Keratinocyte (primary cell): ENCODE measurements around the gene PLXNB2. TPM values are rescaled to one million over a fixed set of nuclear protein-coding genes. Genes with fewer than 3 reads are reported as not detected.

Experiments
- DNase-seq: peaks from one replicate; pipeline ENCODE4 v3.0.0-alpha.2; 2011; ENCODE audit warnings: low read depth, missing footprints, low spot score
- FAIRE-seq: peaks from 2 replicates; lab custom pipeline; 2011; peaks lifted over from hg19 to GRCh38; lab: Jason Lieb, UNC
- H2AFZ ChIP-seq: 2 replicates; pipeline ENCODE4 v1.6.0; 2012; ENCODE audit warnings: low read length, control low read depth, inconsistent platforms; ENCODE audit not compliant: control insufficient read depth
- H3K27ac ChIP-seq: 2 replicates; pipeline ENCODE4 v1.5.1; 2011; ENCODE audit warnings: low read length; ENCODE audit not compliant: control insufficient read depth, insufficient read depth
- H3K27me3 ChIP-seq: 3 replicates; pipeline ENCODE4 v1.6.0; 2011; ENCODE audit warnings: low read length; ENCODE audit not compliant: control insufficient read depth, insufficient read depth; ENCODE audit errors: extremely low read depth
- H3K36me3 ChIP-seq, 2 experiments: 2 replicates in 1 of 2; 3 replicates in 1 of 2; pipeline ENCODE4 v1.5.1; 2011; ENCODE audit warnings: low read length in 2 of 2, mild to moderate bottlenecking in 1 of 2; ENCODE audit not compliant: control insufficient read depth in 2 of 2, insufficient read depth in 2 of 2; ENCODE audit errors: extremely low read depth in 1 of 2
- H3K4me1 ChIP-seq: 3 replicates; pipeline ENCODE4 v1.5.1; 2011; ENCODE audit warnings: low read length; ENCODE audit not compliant: control insufficient read depth, insufficient read depth; ENCODE audit errors: extremely low read depth
- H3K4me2 ChIP-seq: 3 replicates; pipeline ENCODE4 v1.6.0; 2011; ENCODE audit warnings: low read depth, low read length; ENCODE audit not compliant: control insufficient read depth, insufficient read depth; ENCODE audit errors: extremely low read depth
- H3K4me3 ChIP-seq, 3 experiments: fragments of 200-600 bp in 1 of 3; sonication (generic) in 1 of 3; 2 replicates in 2 of 3; 3 replicates in 1 of 3; pipeline ENCODE4 v1.5.1; 2011 to 2016; ENCODE audit warnings: low read length in 3 of 3, mild to moderate bottlenecking in 3 of 3, control low read depth in 2 of 3, inconsistent platforms in 1 of 3, low read depth in 1 of 3, mixed read lengths in 1 of 3, mixed run types in 1 of 3, moderate library complexity in 1 of 3; ENCODE audit not compliant: control insufficient read depth in 2 of 3, insufficient read depth in 2 of 3; ENCODE audit errors: extremely low read depth in 1 of 3
- H3K79me2 ChIP-seq: 2 replicates; pipeline ENCODE4 v1.6.0; 2012; ENCODE audit warnings: low read length; ENCODE audit not compliant: control insufficient read depth, insufficient read depth
- H3K9ac ChIP-seq: 3 replicates; pipeline ENCODE4 v1.6.0; 2011; ENCODE audit warnings: low read length; ENCODE audit not compliant: control insufficient read depth, insufficient read depth; ENCODE audit errors: extremely low read depth
- H3K9me1 ChIP-seq: 3 replicates; pipeline ENCODE4 v1.6.0; 2011; ENCODE audit warnings: low read length; ENCODE audit not compliant: control insufficient read depth, insufficient read depth; ENCODE audit errors: extremely low read depth
- H3K9me3 ChIP-seq: 2 replicates; pipeline ENCODE4 v1.5.1; 2012; ENCODE audit warnings: low read depth, low read length; ENCODE audit not compliant: control insufficient read depth
- H4K20me1 ChIP-seq: 3 replicates; pipeline ENCODE4 v1.6.0; 2011; ENCODE audit warnings: low read length; ENCODE audit not compliant: control insufficient read depth, insufficient read depth; ENCODE audit errors: extremely low read depth
- CTCF ChIP-seq, 3 experiments: IDR thresholded peaks in 1 of 3; conservative IDR thresholded peaks in 1 of 3; optimal IDR thresholded peaks in 1 of 3; 2 replicates in 2 of 3; 3 replicates in 1 of 3; pipeline versions ENCODE3 to v1.5.1; 2011; ENCODE audit warnings: low read length in 3 of 3, mild to moderate bottlenecking in 3 of 3, moderate library complexity in 2 of 3, control low read depth in 1 of 3, inconsistent platforms in 1 of 3; ENCODE audit not compliant: insufficient read depth in 2 of 3; ENCODE audit errors: extremely low read depth in 1 of 3
- EZH2 ChIP-seq: IDR thresholded peaks from one replicate; pipeline ENCODE4 v1.6.1; 2012; ENCODE audit warnings: inconsistent platforms, mild to moderate bottlenecking, low read length, moderate library complexity
- dilution Hi-C: fragments of 300-500 bp; cut with MboI; formaldehyde crosslinking; loops from one replicate; pipeline ENCODE4 v1.7.0; 2020; ENCODE audit warnings: low sequenced_read_pairs; ENCODE audit not compliant: extremely low pct_ligation_motif_present
- polyA plus RNA-seq, 5 experiments: library from polyadenylated mRNA; depleted of rRNA in 3 of 5; stranded (reverse) in 3 of 5; stranded (forward) in 1 of 5; unstranded in 1 of 5; fragments of >200 nt; gene quantifications; 1 replicate in 1 of 5; 2 replicates in 3 of 5; 3 replicates in 1 of 5; pipeline versions ENCODE4 v1.2.1 to v1.2.3, GENCODE V29; 2011 to 2012; ENCODE audit warnings: missing spikeins in 2 of 5, low read depth in 1 of 5, low replicate concordance in 1 of 5

Gene PLXNB2
- polyA plus RNA-seq, 1 donor (not counting 4 experiments of a cell fraction or from before 2014, with no cell fraction given): 44.3 TPM

DNA sequence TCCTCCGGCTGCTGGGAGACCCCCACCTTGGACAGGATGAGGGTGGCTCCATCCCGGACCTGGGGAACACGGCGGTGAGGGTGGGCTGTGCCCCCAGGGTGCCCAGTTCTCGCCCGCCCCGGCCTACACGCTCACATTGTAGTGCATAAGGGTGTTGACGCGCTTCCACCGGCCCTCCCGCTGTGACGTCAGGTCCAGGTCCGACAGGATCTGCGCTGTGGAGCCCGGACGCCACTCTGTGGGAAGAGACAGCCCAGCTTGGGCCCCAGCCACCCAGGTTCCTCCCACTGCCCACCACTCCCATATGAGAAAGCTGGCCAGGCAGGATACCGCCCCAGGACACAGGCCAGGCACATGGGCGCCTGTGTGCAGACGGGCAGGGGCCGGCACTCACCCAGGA lies 29.0 kb downstream of the PLXNB2 start:
- Histone ChIP-seq H4K20me1 (peaks cover 3% of the 10 kb centered on the region), H3K27ac (no peak overlapping the region)
- no peak for FAIRE-seq

DNA sequence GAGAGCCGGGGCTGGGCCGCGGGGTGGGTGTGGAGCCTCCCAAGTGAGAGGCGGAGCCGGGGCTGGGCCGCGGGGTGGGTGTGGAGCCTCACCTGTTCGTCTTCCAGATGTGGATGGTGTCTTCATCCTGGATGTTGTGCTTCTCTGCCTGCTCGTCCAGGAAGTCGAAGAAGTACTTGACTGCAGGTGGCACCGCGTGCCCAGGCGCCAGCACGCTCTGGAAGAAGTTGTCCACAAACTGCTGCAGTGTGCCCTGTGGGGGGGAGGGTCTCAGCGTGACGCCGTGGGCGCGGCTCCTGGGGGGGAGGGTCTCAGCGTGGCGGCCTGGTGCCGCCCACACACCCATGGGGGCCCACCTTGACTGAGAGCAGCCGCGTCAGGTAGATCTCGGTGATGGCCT lies 29.7 kb downstream of the PLXNB2 start:
- Histone ChIP-seq H3K36me3 (peaks cover 38 to 46% of the 10 kb centered on the region in 2 experiments), H3K4me1 (peaks cover 13% of the 10 kb centered on the region), H3K79me2 (peaks cover 9% of the 10 kb centered on the region), H3K4me3 (no peak overlapping the region), H3K27me3 (no peaks in the 10 kb centered on the region), H4K20me1 (peaks cover 3% of the 10 kb centered on the region), H3K4me2 (no peak overlapping the region), H3K27ac (no peak overlapping the region), H3K9me1 (no peaks in the 10 kb centered on the region), H3K9me3 (peaks cover 2% of the 10 kb centered on the region), H2AFZ (no peak overlapping the region), H3K9ac (no peak overlapping the region)
- TF ChIP-seq EZH2 (no peak), CTCF (optimal IDR thresholded peaks at IDR 0.05 in 1 of 3, IDR thresholded peaks at IDR 0.05 in 1 of 3, conservative IDR thresholded peaks at IDR 0.05 in 1 of 3; ENCODE audit: extremely low read depth in 1 of 3, insufficient read depth in 2 of 3, low read length in 3 of 3) (peak in 1 of 3 experiments; percentile 19)
- FAIRE-seq (no peak), DNase-seq (no peak)
- dilution Hi-C loops: no loop called here

More for the DNA sequence above, 29.0 kb downstream of the PLXNB2 start:
- Histone ChIP-seq H3K4me2 (no peak overlapping the region), H3K79me2 (peaks cover 9% of the 10 kb centered on the region), H3K27me3 (no peaks in the 10 kb centered on the region), H3K4me3 (no peak overlapping the region), H3K36me3 (peaks cover 38 to 48% of the 10 kb centered on the region in 2 experiments), H3K9me1 (no peaks in the 10 kb centered on the region), H3K9ac (no peak overlapping the region), H2AFZ (no peak overlapping the region), H3K4me1 (peaks cover 18% of the 10 kb centered on the region), H3K9me3 (peaks cover 2% of the 10 kb centered on the region)
- dilution Hi-C loops: no loop called here
- DNase-seq: no peak
- TF ChIP-seq EZH2 (no peak), CTCF (optimal IDR thresholded peaks at IDR 0.05 in 1 of 3, IDR thresholded peaks at IDR 0.05 in 1 of 3, conservative IDR thresholded peaks at IDR 0.05 in 1 of 3; ENCODE audit: extremely low read depth in 1 of 3, insufficient read depth in 2 of 3, low read length in 3 of 3) (no peak)
